ENCODE data around the gene PIM3. TPM values are rescaled to one million over a fixed set of nuclear protein-coding genes. Genes with fewer than 3 reads are reported as not detected.

PIM3 gene
- total and polyA plus RNA-seq, 10 of the 15 experiments (the other 5 are each of a cell fraction or from before 2014, with no cell fraction given): 0.31 to 60.8 (median 12.4) TPM

GRCh38 chr22:49962751-49963646, 2.4 kb downstream of the PIM3 start (continued):
- TF ChIP-seq, protein P1, sequence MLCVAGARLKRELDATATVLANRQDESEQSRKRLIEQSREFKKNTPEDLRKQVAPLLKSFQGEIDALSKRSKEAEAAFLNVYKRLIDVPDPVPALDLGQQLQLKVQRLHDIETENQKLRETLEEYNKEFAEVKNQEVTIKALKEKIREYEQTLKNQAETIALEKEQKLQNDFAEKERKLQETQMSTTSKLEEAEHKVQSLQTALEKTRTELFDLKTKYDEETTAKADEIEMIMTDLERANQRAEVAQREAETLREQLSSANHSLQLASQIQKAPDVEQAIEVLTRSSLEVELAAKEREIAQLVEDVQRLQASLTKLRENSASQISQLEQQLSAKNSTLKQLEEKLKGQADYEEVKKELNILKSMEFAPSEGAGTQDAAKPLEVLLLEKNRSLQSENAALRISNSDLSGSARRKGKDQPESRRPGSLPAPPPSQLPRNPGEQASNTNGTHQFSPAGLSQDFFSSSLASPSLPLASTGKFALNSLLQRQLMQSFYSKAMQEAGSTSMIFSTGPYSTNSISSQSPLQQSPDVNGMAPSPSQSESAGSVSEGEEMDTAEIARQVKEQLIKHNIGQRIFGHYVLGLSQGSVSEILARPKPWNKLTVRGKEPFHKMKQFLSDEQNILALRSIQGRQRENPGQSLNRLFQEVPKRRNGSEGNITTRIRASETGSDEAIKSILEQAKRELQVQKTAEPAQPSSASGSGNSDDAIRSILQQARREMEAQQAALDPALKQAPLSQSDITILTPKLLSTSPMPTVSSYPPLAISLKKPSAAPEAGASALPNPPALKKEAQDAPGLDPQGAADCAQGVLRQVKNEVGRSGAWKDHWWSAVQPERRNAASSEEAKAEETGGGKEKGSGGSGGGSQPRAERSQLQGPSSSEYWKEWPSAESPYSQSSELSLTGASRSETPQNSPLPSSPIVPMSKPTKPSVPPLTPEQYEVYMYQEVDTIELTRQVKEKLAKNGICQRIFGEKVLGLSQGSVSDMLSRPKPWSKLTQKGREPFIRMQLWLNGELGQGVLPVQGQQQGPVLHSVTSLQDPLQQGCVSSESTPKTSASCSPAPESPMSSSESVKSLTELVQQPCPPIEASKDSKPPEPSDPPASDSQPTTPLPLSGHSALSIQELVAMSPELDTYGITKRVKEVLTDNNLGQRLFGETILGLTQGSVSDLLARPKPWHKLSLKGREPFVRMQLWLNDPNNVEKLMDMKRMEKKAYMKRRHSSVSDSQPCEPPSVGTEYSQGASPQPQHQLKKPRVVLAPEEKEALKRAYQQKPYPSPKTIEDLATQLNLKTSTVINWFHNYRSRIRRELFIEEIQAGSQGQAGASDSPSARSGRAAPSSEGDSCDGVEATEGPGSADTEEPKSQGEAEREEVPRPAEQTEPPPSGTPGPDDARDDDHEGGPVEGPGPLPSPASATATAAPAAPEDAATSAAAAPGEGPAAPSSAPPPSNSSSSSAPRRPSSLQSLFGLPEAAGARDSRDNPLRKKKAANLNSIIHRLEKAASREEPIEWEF (IDR thresholded peaks at IDR 0.05; ENCODE audit: insufficient replicate concordance, low read depth, low read length): no peak
- TF ChIP-seq NFIC (IDR thresholded peaks at IDR 0.05; ENCODE audit: low read depth, low read length) (no peak), TCF3 (IDR thresholded peaks at IDR 0.05; ENCODE audit: borderline replicate concordance, insufficient read depth, low read depth, low read length) (no peak), HDAC2 (IDR thresholded peaks at IDR 0.05) (no peak), FOS (IDR thresholded peaks at IDR 0.05; ENCODE audit: borderline replicate concordance, extremely low read depth, insufficient read length) (no peak), NBN (IDR thresholded peaks at IDR 0.05) (no peak), BMI1 (IDR thresholded peaks at IDR 0.05; ENCODE audit: borderline replicate concordance) (no peak), RAD51 (IDR thresholded peaks at IDR 0.05) (no peak), CREB1 (IDR thresholded peaks at IDR 0.05; ENCODE audit: low read depth) (no peak), HCFC1 (IDR thresholded peaks at IDR 0.05; ENCODE audit: low read length) (no peak), NRF1 (conservative IDR thresholded peaks at IDR 0.05; ENCODE audit: low read depth, low read length) (no peak), PAX5 (IDR thresholded peaks at IDR 0.05; ENCODE audit: borderline replicate concordance, low read depth, low read length) (no peak), ZNF622 (IDR thresholded peaks at IDR 0.05) (no peak), STAT1 (conservative IDR thresholded peaks at IDR 0.05) (no peak), STAT3 (IDR thresholded peaks at IDR 0.05; ENCODE audit: low read depth, low read length) (no peak), ZNF274 (IDR thresholded peaks at IDR 0.05; ENCODE audit: insufficient read depth, insufficient read length) (no peak), PRDM15 (CRISPR knock-in tag; IDR thresholded peaks at IDR 0.05) (no peak), EP300 (IDR thresholded peaks at IDR 0.05; ENCODE audit: borderline replicate concordance in 1 of 2, control insufficient read depth in 1 of 2, low read depth in 2 of 2, low read length in 2 of 2) (no peak), SPI1 (IDR thresholded peaks at IDR 0.05; ENCODE audit: borderline replicate concordance, insufficient read depth, low read depth, low read length) (no peak)
- TF ChIP-seq, protein P2, sequence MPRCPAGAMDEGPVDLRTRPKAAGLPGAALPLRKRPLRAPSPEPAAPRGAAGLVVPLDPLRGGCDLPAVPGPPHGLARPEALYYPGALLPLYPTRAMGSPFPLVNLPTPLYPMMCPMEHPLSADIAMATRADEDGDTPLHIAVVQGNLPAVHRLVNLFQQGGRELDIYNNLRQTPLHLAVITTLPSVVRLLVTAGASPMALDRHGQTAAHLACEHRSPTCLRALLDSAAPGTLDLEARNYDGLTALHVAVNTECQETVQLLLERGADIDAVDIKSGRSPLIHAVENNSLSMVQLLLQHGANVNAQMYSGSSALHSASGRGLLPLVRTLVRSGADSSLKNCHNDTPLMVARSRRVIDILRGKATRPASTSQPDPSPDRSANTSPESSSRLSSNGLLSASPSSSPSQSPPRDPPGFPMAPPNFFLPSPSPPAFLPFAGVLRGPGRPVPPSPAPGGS (IDR thresholded peaks at IDR 0.05; ENCODE audit: borderline replicate concordance, insufficient read depth, low read depth, low read length, poor library complexity, severe bottlenecking): no peak
